PC-9 (cell line): ENCODE results near the gene DNALI1. TPM values are rescaled to one million over a fixed set of nuclear protein-coding genes. Genes with fewer than 3 reads are reported as not detected.
"Not testable (repeated sequence)": the region's sequence is repeated elsewhere in the genome, so short reads cannot be mapped to it uniquely, and the experiment has no call there.

Experiments used
- BruUV-seq: library from RNA; stranded (reverse); fragments of 400-500 nt; replicated peaks from 2 replicates; lab custom pipeline; 2021; lab: Mats Ljungman, UMichigan
- CTCF ChIA-PET: fragments of 300-600 bp; sonication (Branson Sonifier 250); formaldehyde crosslinking; loops from one replicate; lab custom pipeline; 2022; ENCODE audit warnings: antibody characterized with exemption; lab: Charles Lee
- POLR2A ChIA-PET: fragments of 300-600 bp; sonication (Branson Sonifier 250); formaldehyde crosslinking; loops from one replicate; lab custom pipeline; 2022; ENCODE audit warnings: antibody characterized with exemption; ENCODE audit not compliant: unreplicated experiment; lab: Charles Lee
- DNase-seq, 2 experiments: peaks; one replicate each; pipeline versions ENCODE4 v3.0.0 to v3.0.0-alpha.2; 2015 to 2022; ENCODE audit warnings: mixed read lengths in 1 of 2
- H2AFZ ChIP-seq: fragments of 200-600 bp; sonication (generic); 2 replicates; pipeline ENCODE4 v1.8.1; 2017; ENCODE audit warnings: antibody characterized with exemption
- H3F3A ChIP-seq: fragments of 200-600 bp; sonication (generic); 2 replicates; pipeline ENCODE4 v1.8.1; 2017; ENCODE audit warnings: antibody characterized with exemption, mild to moderate bottlenecking, low read depth; ENCODE audit not compliant: insufficient read depth
- H3K27ac ChIP-seq: fragments of 200-600 bp; sonication (generic); 2 replicates; pipeline ENCODE4 v1.6.1; 2016; ENCODE audit warnings: mixed run types
- H3K27me3 ChIP-seq: fragments of 200-600 bp; sonication (generic); 2 replicates; pipeline ENCODE4 v1.6.1; 2016; ENCODE audit warnings: low read depth, mixed run types; ENCODE audit not compliant: insufficient read depth
- H3K36me3 ChIP-seq: fragments of 200-600 bp; sonication (generic); 2 replicates; pipeline ENCODE4 v1.6.1; 2016; ENCODE audit warnings: low read depth, mixed run types
- H3K4me1 ChIP-seq: fragments of 200-600 bp; sonication (generic); replicated peaks from 2 replicates; pipeline ENCODE4 v1.6.1; 2016; ENCODE audit warnings: mixed run types; ENCODE audit not compliant: insufficient read depth
- H3K4me2 ChIP-seq: fragments of 200-600 bp; sonication (generic); 2 replicates; pipeline ENCODE4 v1.6.1; 2017; ENCODE audit warnings: mixed run types
- H3K4me3 ChIP-seq: fragments of 200-600 bp; sonication (generic); 2 replicates; pipeline ENCODE4 v1.6.1; 2016; ENCODE audit warnings: mixed run types
- H3K79me2 ChIP-seq: fragments of 200-600 bp; sonication (generic); 2 replicates; pipeline ENCODE4 v1.6.1; 2017; ENCODE audit warnings: low read depth, mixed run types
- H3K9me2 ChIP-seq: fragments of 200-600 bp; sonication (generic); 2 replicates; pipeline ENCODE4 v1.8.1; 2017; ENCODE audit warnings: mild to moderate bottlenecking; ENCODE audit not compliant: insufficient read depth
- H3K9me3 ChIP-seq: fragments of 200-600 bp; sonication (generic); 2 replicates; pipeline ENCODE4 v1.8.1; 2016; ENCODE audit warnings: low read depth; ENCODE audit not compliant: insufficient read depth
- H4K20me1 ChIP-seq: fragments of 200-600 bp; sonication (generic); 2 replicates; pipeline ENCODE4 v1.8.1; 2017; ENCODE audit not compliant: insufficient read depth
- EZH2 ChIP-seq: fragments of 200-600 bp; sonication (generic); IDR thresholded peaks from 2 replicates; pipeline ENCODE4 v1.8.0; 2017; ENCODE audit warnings: antibody characterized with exemption, low read depth
- intact Hi-C: fragments of 100-400 bp; cut with micrococcal nuclease; formaldehyde crosslinking; loops from one replicate; pipeline ENCODE4 v1.10.0; 2022; ENCODE audit not compliant: unreplicated experiment
- total RNA-seq: library from RNA; stranded (reverse); gene quantifications from 2 replicates; pipeline ENCODE4 v1.2.3, GENCODE V29; 2021
- TF ChIP-seq, protein P1 (sequence below): fragments of 200-600 bp; sonication (generic); conservative IDR thresholded peaks from 2 replicates; pipeline ENCODE4 v1.6.1; 2017; ENCODE audit warnings: mixed run types, antibody characterized with exemption, mild to moderate bottlenecking, moderate library complexity

The DNALI1 gene
- total RNA-seq, 1 experiment from 2014 or later = not detected

DNA sequence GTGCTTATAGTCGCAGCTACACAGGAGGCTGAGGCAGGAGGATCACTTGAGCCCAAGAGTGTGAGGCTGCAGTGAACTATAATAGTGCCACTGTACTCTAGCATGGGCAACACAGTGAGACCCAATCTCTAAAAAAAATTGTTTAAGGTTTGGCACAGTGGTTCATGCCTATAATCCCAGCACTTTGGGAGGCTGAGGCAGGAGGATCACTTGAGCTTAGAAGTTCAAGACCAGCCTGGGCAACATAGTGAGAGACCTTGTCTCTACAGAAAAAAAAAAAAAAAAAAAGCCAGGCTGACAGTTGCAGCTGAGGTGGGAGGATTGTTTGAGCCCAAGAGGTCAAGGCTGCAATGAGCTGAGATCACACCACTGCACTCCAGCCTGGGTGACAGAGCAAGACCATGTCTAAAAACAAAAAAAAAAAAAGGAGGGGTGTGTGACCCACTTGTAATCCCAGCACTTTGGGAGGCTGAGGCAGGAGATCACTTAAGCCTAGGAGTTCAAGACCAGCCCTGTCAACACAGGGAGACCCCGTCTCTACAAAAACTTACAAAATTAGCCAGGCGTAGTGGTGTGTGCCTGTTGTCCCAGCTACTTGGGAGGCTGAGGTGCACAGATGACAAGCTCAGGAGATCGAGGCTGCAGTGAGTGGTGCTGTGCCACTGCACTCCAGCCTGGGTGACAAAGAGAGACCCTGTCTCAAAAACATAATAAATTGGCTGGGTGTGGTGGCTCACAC, 24.2 kb upstream of the DNALI1 start:
- POLR2A ChIA-PET = interaction anchor here (0.6 kb wide), 1 partner anchor 57 kb away, joined by 3 read pairs; no protein-coding TSS in a partner anchor
- intact Hi-C loops = loop anchor here (5.0 kb wide), 1 partner anchor 65 kb away; the partner anchor contains the start of gene GNL2
- BruUV-seq = not testable (repeated sequence)

DNA sequence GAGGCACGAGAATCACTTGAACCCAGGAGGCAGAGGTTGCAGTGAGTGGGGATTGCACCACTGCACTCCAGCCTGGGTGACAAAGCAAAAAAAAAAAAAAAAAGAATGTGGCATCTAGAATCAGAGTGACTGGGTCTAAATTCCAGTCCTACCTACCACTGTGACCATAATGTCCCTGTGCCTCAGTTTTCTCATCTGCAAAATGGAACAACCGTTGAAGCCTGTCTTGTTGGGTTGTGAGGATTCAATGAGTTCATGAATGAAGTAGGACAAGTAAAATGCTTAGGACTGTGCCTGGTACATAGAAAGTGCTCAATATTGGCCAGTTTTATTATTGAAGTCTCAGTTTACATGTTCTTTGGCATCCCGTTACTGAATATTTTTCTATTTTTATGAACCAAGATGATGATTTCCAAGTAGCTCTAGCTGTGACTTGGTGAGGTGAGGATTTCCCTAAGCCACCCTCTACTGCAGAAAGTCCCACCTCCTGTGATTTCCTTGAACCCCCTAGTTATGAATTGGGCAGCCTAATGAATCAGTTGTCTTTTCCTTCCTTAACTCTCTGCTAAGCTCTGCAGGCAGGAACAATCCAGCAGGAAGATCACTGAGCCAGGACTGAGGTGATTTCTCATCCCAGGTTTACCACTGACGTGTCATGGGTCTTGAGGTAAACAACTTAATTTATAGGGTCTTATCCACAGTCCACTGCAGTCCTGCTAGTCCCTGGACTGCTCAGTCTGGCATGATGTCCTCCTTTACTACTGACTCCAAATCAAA, 23.2 kb upstream of the DNALI1 start:
- no peak overlapping the region for H3K4me3 ChIP-seq
- H3K79me2 ChIP-seq = peaks cover 27% of the 10 kb centered on the region
- H3F3A ChIP-seq = peaks cover 55% of the 10 kb centered on the region
- peak overlapping the region; percentile 52 for H3K4me2 ChIP-seq
- H3K27me3 ChIP-seq = no peaks in the 10 kb centered on the region
- peak overlapping the region; percentile 89 for H3K27ac ChIP-seq
- TF ChIP-seq, protein P1, sequence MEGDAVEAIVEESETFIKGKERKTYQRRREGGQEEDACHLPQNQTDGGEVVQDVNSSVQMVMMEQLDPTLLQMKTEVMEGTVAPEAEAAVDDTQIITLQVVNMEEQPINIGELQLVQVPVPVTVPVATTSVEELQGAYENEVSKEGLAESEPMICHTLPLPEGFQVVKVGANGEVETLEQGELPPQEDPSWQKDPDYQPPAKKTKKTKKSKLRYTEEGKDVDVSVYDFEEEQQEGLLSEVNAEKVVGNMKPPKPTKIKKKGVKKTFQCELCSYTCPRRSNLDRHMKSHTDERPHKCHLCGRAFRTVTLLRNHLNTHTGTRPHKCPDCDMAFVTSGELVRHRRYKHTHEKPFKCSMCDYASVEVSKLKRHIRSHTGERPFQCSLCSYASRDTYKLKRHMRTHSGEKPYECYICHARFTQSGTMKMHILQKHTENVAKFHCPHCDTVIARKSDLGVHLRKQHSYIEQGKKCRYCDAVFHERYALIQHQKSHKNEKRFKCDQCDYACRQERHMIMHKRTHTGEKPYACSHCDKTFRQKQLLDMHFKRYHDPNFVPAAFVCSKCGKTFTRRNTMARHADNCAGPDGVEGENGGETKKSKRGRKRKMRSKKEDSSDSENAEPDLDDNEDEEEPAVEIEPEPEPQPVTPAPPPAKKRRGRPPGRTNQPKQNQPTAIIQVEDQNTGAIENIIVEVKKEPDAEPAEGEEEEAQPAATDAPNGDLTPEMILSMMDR = no peak
- no peak for TF ChIP-seq EZH2
- ChIA-PET CTCF (interaction anchor here (0.5 to 1.1 kb wide), 2 partner anchors 19 to 1034 kb away, joined by 3 to 7 read pairs; no protein-coding TSS in a partner anchor), POLR2A (interaction anchor here (0.6 kb wide), 2 partner anchors 13 to 58 kb away, joined by 3 to 10 read pairs; no protein-coding TSS in a partner anchor)
- H2AFZ ChIP-seq = no peak overlapping the region
- intact Hi-C loops = loop anchor here (1.0 to 5.0 kb wide), 3 partner anchors 19 to 64 kb away; partner anchors contain the start of genes GNL2 and MEAF6
- peaks cover 3% of the 10 kb centered on the region; the same call in 1 of the 2 replicates for H3K9me2 ChIP-seq
- H4K20me1 ChIP-seq = peaks cover 12% of the 10 kb centered on the region; the same call in 1 of the 2 replicates
- no peak for DNase-seq
- H3K4me1 ChIP-seq = peaks cover 48% of the 10 kb centered on the region
- H3K36me3 ChIP-seq = peaks cover 13% of the 10 kb centered on the region
- BruUV-seq = no TSS peak
- H3K9me3 ChIP-seq = no peaks in the 10 kb centered on the region

More for the DNA sequence above, 24.2 kb upstream of the DNALI1 start:
- Histone ChIP-seq H3K36me3 (peaks cover 13% of the 10 kb centered on the region), H3F3A (peaks cover 49% of the 10 kb centered on the region), H3K79me2 (peaks cover 27% of the 10 kb centered on the region), H3K4me1 (peaks cover 42% of the 10 kb centered on the region)
- CTCF ChIA-PET = interaction anchor here (0.6 kb wide), 1 partner anchor 1093 kb away, joined by 3 read pairs; no protein-coding TSS in a partner anchor
- DNase-seq, H2AFZ ChIP-seq, H3K4me3 ChIP-seq, H3K27ac ChIP-seq, H3K9me2 ChIP-seq, H3K4me2 ChIP-seq, H3K9me3 ChIP-seq, H3K27me3 ChIP-seq, H4K20me1 ChIP-seq: not testable (repeated sequence)

DNA sequence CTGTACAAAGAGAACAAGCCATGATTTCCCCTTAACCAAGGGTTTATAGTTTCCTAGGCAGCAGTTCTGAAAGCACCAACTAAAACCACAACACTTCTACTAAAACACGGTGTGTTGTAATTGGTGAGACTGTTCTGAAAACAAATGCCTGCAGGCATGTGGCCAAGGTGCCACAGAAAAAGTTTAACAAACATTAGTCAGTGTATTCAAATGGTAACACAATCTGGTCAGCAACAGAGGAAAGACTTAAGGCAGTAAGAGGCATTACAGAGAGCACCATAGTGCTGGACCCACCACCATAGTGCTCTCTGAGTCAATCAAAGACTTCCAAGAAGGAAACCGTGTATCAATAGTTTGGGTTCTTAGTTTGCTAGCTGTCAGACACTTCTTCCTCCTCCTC, 19.4 kb upstream of the DNALI1 start:
- Histone ChIP-seq H3K4me2 (peak overlapping the region; percentile 34), H3K79me2 (peaks cover 27% of the 10 kb centered on the region), H3F3A (peaks cover 44% of the 10 kb centered on the region), H3K9me2 (peaks cover 3% of the 10 kb centered on the region; the same call in 1 of the 2 replicates), H4K20me1 (peaks cover 12% of the 10 kb centered on the region; the same call in 1 of the 2 replicates), H3K27ac (peak overlapping the region; percentile 40), H2AFZ (no peak overlapping the region), H3K4me3 (no peak overlapping the region), H3K36me3 (peaks cover 28% of the 10 kb centered on the region), H3K27me3 (no peaks in the 10 kb centered on the region), H3K4me1 (peaks cover 48% of the 10 kb centered on the region), H3K9me3 (no peaks in the 10 kb centered on the region)
- CTCF ChIA-PET = no interaction called here
- no TSS peak for BruUV-seq
- POLR2A ChIA-PET = interaction anchor here (0.6 kb wide), 1 partner anchor 23 kb away, joined by 6 read pairs; the partner anchor contains the start of gene MEAF6
- no peak for TF ChIP-seq EZH2
- TF ChIP-seq, protein P1 = no peak
- DNase-seq = peak; percentile 51 to 87
- intact Hi-C loops = no loop called here

- H3K4me1 ChIP-seq = peaks cover 39% of the 10 kb centered on the region
- H3K9me2 ChIP-seq, intact Hi-C loops, CTCF ChIA-PET, H3K4me2 ChIP-seq, H3K4me3 ChIP-seq, H2AFZ ChIP-seq, H3K9me3 ChIP-seq, H3K27me3 ChIP-seq, DNase-seq, BruUV-seq, H3K27ac ChIP-seq: not testable (repeated sequence)
- peaks cover 37% of the 10 kb centered on the region for H3F3A ChIP-seq
- H3K79me2 ChIP-seq = peaks cover 18% of the 10 kb centered on the region
- peaks cover 12% of the 10 kb centered on the region; the same call in 1 of the 2 replicates for H4K20me1 ChIP-seq
- H3K36me3 ChIP-seq = peaks cover 33% of the 10 kb centered on the region
- POLR2A ChIA-PET = interaction anchor here (0.6 kb wide), 1 partner anchor 25 kb away, joined by 5 read pairs; the partner anchor contains the start of gene MEAF6
These were observed 17.6 kb upstream of the DNALI1 start for GRCh38 chr1:37539154-37539553.
